T-helper 2 cell treated with Interferon-gamma antibody and Interleukin-4, amounts not matched to agents 100 ng/mL and 5 ng/mL, for 36 hours (primary cell): Measurements from ENCODE around the gene BPIFB2. TPM values are rescaled to one million over a fixed set of nuclear protein-coding genes. Genes with fewer than 3 reads are reported as not detected.

Experiments used
- intact Hi-C: fragments of 100-400 bp; cut with micrococcal nuclease; formaldehyde crosslinking; loops from one replicate; pipeline ENCODE4 v1.15.1; 2023
- total RNA-seq: library from RNA; stranded (reverse); gene quantifications from 2 replicates; pipeline ENCODE4 v1.2.3, GENCODE V29; 2022

The BPIFB2 gene
- total RNA-seq, 1 donor from 2014 or later = not detected

GRCh38 chr20:32983459-32984112 lies 23.9 kb upstream of the BPIFB2 start:
- intact Hi-C loops = no loop called here

GRCh38 chr20:32984196-32984595 lies 23.3 kb upstream of the BPIFB2 start:
- intact Hi-C loops = no loop called here

DNA sequence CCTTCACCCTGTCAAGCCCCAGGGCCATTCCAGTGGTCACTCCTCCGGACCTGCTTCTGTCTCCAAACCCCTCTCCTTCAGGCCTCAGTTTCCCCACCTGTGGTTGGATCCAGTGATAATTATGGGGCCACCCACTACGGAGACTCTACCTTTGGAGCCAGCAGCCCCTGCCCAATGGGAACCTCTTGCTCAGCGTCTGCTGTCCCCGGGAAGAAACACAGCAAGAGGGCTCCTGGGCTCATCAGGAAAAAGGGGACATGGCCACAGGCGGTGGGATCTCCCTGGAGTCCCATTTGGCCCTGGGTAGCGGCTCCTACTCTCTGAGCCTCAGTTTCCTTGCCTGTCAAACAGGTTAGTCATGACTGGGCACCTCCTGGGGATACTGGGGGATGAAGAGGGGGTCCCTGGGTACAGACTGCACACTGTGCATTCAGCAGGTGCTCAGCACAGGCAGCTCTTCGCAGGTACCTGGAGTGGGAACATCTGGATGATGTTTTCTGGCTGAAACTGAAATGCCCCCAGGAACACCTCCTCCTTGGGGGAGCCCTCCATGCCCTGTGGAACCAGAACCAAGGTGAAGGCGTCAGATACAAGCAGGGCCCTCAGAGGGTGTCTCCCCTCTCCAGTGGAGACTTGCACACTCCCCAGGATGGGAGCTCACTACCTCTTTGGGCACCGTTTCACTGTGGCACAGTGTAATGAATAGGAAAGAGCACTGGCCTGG lies 22.7 kb upstream of the BPIFB2 start:
- intact Hi-C loops = no loop called here

- intact Hi-C loops = no loop called here
These were observed 21.9 kb upstream of the BPIFB2 start for GRCh38 chr20:32985596-32985995.

GRCh38 chr20:32986331-32986966 lies 21.1 kb upstream of the BPIFB2 start:
- intact Hi-C loops = no loop called here

DNA sequence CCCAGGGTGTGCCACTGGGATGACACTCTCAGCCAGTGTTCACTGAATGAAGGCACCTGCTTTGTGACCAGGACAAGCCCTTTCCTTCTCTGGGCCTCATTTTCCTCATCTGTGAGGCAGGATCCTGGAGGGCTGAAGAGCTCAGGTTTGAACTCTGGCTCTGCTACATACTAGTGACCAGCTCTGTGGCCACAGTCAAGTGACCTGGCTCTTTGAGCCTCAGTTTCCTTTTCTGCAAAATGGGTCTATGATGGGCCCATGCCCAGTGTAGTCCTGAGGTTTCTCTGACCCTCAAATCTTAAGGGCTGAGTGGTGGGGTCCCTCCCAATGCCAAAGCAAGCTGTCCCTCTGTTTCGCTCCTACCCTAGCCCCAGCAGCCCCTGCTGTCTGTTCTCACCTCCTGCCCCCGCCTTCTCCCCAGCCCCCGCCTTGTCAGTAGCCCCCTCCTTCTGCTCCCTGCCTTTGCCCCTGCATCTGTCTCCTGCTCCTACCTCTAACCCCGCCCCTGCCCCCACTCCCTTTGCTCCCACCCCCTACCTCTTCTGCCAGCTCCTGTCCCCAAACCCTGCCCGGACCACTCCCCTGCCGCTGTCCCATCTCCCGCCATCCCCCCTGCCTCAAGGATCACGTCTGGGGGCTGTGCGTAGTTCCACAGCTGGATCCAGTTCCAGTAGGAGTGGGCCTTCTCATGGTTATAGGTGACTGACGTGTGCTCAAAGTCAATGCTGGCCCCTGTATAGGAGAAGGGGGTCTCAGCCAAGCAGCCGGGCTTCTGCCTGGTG lies 20.3 kb upstream of the BPIFB2 start:
- intact Hi-C loops = no loop called here

GRCh38 chr20:32988008-32988407 lies 19.5 kb upstream of the BPIFB2 start:
- intact Hi-C loops = no loop called here

DNA sequence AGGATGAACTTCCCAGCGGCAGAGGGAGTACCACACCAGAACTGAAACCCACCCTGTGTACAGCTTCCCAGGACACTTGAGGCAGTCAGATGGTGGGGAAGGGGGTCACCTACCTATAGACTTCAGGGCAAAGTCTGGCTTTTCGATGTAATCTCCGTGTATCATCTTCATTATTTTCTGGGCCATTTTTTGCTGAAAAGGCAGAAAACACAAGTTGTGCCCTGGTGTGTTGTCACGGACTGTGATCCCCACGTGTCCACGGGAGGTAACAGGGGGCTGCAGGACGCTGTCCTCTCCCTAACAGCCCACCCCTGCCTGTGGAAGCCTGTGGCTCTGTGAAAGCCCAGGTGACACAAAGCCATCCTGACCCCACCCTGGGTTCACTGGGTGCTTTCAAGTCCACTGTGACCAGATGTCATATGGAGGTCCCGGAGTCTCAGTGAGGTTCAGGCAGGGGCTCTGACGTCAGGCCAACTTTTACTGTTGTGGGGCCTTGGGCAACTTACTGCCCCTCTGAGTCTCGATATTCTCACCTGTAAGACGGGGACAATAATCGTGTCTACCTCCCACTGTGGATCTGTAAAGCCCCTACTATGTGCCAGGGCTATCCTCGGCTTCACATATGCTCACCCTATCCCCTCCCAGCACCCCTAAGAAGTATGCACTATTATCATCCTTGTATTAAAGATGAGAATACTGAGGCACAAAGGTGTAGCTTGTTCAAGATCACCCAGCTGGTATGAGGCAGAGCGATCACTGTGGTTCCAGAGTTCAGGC lies 17.8 kb upstream of the BPIFB2 start:
- intact Hi-C loops = no loop called here

GRCh38 chr20:32990426-32990825 lies 17.1 kb upstream of the BPIFB2 start:
- intact Hi-C loops = no loop called here

DNA sequence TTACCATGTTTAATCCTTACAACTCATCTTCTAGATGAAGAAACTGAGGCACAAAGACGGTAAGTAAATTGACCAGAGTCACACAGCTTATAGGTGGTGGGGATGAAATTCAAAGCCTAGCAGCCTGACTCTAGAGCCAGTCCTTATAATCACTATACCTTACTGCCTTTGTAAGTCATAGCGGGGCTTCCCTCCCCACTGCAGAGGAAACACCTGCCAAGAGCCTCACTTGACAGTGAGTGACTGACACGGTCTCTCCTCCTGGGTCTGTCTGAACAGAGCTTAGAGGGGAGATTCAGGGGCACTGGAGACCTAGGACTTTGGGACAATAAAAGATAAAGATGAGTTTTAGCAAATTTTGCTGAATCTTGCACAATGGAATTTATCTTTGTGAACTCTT lies 16.1 kb upstream of the BPIFB2 start:
- intact Hi-C loops = no loop called here

DNA sequence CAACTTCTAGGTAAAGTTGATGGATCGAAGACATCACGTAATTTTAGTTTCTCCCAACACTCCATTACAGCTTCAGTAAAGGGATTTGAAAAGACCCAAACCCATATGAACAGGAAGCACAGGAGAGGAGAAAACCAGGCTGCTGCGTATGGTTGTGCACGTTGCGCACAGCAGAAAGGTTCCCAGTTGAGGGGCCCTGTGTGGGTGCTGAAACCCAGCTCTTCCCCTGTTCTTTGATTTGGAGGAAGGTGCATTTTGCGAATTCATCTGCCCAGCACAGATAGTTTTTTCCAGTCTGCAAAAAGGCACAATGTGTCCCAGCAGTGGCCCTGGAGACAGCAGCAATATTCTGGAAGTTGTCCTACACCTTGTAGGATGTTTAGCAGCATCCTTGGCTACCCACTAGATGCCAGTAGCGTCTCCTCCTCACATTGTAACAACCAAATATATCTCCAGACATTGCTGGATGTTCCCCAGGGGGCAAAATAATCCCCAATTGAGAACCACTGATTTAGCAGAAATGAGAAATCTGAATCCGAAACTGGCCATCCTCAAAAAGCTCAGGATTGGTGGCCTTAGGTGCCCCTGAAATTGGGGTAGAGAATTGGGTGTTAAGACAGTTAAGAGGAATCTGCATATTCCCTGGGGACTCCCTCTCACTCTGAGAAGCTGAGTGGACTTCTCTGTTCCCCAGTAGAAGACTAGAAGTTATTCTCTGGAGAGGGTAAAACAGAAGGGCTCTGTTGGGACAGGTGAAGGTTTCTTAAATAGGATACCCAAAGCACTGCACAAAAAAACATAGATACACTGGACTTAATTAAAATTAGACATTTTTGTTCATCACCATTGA lies 15.5 kb upstream of the BPIFB2 start:
- intact Hi-C loops = no loop called here

DNA sequence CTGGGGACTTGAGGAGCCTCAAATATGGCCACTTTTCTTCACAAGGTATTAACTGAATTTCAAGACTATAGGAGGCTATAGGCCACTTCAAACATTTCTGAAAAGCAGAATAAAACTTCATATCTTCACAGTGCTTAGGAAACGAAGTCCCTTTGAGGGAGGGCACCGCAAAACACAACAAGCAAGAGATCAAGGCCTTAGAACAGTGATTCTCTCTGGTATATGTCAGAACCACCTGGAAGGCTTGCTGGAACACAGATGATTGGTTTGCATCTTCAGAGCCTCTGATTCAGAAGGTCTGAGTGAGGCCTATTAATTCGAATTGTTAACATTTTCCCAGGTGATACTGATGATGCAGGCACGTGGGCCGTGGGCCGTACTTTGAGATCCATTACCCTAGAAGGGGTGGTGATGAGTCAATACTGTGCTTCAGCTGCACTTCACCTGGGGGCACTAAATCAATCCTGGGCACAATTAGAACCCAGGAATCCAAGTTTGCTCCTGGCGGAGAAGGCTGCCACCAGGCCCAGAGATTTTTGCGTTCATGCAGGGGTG lies 13.9 kb upstream of the BPIFB2 start:
- intact Hi-C loops = no loop called here

- intact Hi-C loops = no loop called here
These were observed 11.7 kb upstream of the BPIFB2 start for GRCh38 chr20:32995802-32996201.

DNA sequence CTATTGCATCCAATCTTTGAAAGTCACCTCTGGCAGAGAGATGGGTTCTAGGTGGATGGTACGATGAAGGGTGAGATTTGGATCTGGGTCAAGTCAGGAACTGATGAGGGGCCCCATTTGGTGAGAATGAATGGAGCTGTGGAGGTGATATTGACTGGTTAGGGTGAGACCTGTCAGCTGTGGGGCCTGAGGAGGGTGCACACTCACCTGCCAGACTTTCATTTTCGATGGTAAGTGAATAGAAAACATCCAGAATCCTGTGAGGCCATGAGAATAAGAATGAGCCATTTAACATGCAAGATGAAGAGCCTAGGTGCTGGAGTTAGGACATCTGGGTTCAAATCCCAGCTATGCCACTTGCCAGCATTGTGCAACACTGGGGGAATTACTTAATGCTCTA lies 10.1 kb upstream of the BPIFB2 start:
- intact Hi-C loops = no loop called here

DNA sequence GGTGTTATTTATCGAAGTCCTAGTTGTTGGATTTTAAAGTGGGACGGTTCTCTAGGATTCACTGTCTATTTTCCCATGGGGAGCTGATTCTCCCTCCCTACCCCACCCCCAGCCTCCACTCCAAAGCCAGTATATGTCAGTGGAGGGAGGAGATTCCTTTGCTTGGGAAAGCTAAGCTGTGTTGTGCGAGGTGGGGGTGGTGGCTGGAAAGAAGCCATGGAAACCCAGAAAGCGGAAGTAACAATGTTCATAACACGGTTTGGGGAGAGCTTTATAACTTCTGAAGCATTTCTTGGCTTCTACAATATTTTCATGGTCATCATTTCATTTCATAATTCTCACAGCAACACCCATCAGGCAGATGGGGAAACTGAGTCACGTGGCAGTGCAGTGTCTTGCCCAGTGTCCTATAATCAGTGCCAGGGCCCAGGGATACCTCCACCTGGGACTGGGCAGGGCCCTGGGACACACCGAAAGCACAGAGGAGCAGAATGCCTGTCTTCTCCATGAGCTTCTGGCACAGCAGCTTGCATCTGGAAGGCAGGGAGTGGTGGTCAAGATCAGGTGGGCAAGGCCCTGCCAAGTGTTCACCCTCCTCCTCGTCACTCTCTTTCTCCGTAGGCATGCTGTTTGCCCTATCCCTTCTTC lies 7.8 kb upstream of the BPIFB2 start:
- intact Hi-C loops = no loop called here

DNA sequence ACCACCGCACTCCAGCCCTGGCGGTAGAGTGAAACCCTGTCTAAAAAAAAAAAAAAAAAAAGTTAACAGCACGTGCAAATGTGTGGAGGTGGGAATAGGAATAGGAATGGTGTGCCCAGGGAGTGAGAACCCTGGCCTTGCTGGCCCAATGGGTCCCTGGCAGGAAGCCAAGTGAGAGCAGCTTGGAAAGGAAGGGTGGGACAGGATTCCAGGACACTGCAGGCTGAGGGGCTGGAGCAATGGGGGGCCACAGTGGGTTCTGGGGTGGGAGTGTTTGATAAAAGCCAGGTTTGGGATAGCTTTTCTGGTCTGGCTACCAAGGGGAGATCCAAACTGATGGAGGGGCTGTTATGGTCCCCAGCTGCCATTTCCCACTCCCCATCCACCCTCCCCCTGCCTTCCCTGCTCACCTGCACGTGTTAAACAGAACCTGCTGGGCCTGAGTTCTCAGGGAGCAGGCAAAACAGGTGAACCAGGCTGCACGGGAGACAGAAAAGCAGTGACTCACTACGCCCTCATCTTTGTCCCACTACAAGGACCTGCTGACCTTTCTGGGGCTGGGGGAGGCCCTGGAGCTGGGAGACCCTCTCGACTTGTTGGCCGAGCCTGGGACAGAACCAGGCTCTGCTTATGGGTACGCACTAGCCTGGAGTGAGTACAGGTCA lies 6.6 kb upstream of the BPIFB2 start:
- intact Hi-C loops = no loop called here

DNA sequence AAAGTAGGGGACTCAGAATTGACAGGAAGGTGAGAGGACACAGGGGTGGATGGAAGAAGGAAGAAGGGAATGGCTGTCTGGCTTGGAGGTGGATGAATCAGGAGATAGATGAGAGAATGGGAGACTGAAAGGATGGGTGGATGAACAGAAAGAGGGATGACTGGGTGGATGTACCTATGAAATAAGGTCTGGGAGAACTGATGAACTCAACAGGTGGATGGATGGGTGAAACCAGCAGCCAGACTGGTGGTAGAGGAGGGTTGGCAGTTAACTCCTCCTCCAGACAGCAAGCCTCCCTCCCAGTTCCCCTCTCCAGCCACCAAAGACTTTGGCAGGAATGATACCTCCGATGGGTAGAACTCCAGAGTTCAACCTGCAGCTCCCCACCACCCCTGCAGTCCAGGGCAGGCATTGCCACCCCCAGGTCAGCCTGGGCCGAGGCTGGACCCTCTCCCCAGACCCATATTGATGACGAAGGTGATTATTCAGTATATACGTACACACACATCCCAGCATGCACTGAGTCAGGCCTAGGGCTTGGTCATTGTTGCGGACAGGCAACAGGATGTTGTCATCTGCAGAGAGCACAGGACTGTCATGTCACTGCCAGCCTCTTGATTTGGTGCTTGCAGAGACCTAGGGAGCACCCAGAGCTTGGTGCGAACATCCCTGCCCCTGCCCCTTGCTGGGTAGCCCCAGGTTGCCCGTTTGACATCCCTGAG lies 5.3 kb upstream of the BPIFB2 start:
- intact Hi-C loops = no loop called here

DNA sequence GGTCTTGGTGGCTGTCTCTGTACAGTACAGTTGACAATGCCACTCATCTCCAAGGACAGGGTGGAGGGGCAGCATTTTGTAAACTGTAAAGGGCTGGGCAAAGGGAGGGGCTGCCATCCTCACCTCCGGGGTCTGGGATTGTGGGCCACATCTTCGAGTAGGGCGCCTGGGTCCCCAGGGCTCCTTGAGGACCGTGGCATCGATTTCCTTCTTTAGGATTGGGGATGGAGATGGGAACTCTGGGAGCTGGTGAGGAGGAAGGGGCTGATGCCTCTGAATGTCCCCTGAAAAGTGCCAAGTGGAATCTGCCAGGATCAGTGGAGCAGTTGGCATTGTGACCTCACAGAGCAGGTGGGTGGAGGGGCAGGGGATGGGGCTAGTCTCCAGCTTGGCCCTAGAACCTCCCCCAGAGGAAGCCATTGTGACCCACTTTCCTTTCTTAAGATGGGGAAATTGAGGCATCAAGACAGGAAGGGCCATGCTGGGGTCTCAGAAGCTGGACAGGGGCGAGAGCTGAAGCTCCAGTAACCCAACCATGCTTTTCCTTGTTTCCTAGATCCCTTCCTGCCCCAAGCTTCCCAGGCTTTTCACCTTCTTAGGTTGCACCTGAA lies 3.3 kb upstream of the BPIFB2 start, which contains the start of gene SUN5:
TSS of gene SUN5 (minus strand) at position 293 of the 611 bp plus-strand sequence. CDS start at position 200, 93 bp downstream.
- intact Hi-C loops = no loop called here
